22Rv1 (cell line): Measurements from ENCODE around the gene ZNF850.

Experiments
- H3K27ac ChIP-seq: fragments of 450-650 bp; 2 replicates; pipeline ENCODE4 v1.5.1; 2017
- CTCF ChIP-seq: fragments of 450-650 bp; IDR thresholded peaks from 2 replicates; pipeline ENCODE4 v1.5.1; 2017; ENCODE audit warnings: mild to moderate bottlenecking
- ZFX ChIP-seq: fragments of 450-650 bp; IDR thresholded peaks from 2 replicates; pipeline ENCODE4 v1.6.1; 2017; ENCODE audit warnings: antibody characterized with exemption, borderline replicate concordance

The ZNF850 gene

GRCh38 chr19:36686365-36687213 lies 86.0 kb downstream of the ZNF850 start:
- peak overlapping the region; percentile 76 for H3K27ac ChIP-seq
- TF ChIP-seq CTCF (no peak), ZFX (no peak)

DNA sequence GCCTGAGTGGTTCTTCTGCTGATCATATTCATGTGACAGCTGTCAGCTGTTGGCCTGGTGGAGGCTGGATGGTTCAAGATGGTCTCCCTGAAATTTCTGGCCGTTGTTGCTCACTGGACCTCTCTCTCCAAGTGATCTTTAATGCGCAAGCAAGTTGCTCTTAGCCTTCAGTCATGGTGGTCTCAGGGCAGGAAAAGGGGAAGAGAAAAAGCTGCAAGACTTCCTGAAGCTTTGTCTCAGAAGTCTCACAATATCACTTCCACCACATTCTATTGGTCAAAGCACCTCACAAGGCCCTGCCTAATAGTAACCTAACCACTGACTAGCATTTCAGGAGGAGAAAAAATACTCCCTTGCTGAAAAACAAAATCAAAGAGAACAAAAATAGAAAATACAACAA lies 86.8 kb downstream of the ZNF850 start:
- H3K27ac ChIP-seq = peak overlapping the region; percentile 76; the same call in 1 of the 2 replicates

GRCh38 chr19:36679455-36679854 lies 93.2 kb downstream of the ZNF850 start:
- H3K27ac ChIP-seq = no peak overlapping the region
- no peak for TF ChIP-seq ZFX

More for the DNA sequence above, 86.8 kb downstream of the ZNF850 start:
- TF ChIP-seq ZFX = no peak
- TF ChIP-seq CTCF = no peak

DNA sequence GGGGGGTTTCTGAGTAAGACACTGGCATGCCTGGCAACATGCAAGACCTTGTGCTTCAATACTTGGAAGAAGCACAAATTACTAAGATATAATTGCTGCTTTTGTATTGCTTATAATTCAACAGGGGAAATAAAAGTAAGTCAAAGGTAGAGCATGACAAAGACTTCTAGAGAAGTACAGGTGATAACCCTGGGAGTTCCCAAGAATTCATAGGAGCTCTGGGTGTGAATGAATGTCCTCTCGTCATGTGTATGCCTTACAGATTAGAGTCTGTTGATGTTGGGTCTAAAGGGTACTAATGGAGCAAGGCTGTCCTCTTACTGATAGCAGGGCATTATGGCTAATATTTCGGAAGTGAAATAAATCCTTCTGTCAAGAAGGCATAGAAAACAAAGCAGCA lies 98.4 kb downstream of the ZNF850 start:
- TF ChIP-seq CTCF (no peak), ZFX (no peak)
- H3K27ac ChIP-seq = no peak overlapping the region

- no peak for TF ChIP-seq ZFX
- no peak for TF ChIP-seq CTCF
- no peak overlapping the region for H3K27ac ChIP-seq
These were observed 100.2 kb downstream of the ZNF850 start for GRCh38 chr19:36672368-36672767.

GRCh38 chr19:36668646-36669045 lies 104.0 kb downstream of the ZNF850 start:
- no peak overlapping the region for H3K27ac ChIP-seq
- TF ChIP-seq ZFX = no peak
- TF ChIP-seq CTCF = no peak

DNA sequence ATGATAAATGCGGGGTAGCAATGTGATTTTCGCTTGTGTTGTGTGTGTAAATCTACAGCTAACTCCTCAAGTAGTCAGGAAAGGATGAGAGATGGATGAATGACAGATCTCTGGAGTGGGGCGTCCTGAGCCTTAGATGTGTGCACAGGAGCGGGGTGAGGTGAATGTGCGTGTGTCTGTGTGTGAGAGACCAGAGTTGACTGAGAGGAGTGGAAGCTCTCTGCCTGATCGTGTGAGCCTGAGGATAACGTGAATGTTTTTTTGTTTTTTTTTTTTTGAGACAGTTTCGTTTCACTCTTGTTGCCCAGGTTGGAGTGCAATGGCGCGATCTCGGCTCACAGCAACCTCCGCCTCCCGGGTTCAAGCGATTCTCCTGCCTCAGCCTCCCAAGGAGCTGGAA lies 106.8 kb downstream of the ZNF850 start:
- no peak for TF ChIP-seq ZFX
- TF ChIP-seq CTCF = no peak
- peak overlapping the region; percentile 95 for H3K27ac ChIP-seq
